KBM-7 (cell line): ENCODE measurements around the gene UFSP1.
A peak's percentile ranks its signal among the peaks of the same experiment; 100 is the strongest.

Experiments
- DNase-seq: peaks from one replicate; pipeline ENCODE4 v3.0.0-alpha.2; 2015
- in situ Hi-C: fragments of 300-500 bp; cut with MboI; formaldehyde crosslinking; loops from 2 replicates; pipeline ENCODE4 v1.14.3; 2020; ENCODE audit warnings: low sequenced_read_pairs, low pct_unique_long_range_greater_than_20kb, mixed read lengths

UFSP1 gene

GRCh38 chr7:100885440-100886141 lies 3.9 kb downstream of the UFSP1 start:
- in situ Hi-C loops, result no loop called here

GRCh38 chr7:100884736-100885439 lies 4.6 kb downstream of the UFSP1 start:
- peak; percentile 72 for DNase-seq
- in situ Hi-C loops, result no loop called here

More at GRCh38 chr7:100885440-100886141, 3.9 kb downstream of the UFSP1 start:
- no peak for DNase-seq

GRCh38 chr7:100882785-100883526 lies 6.6 kb downstream of the UFSP1 start:
- DNase-seq, result no peak
- in situ Hi-C loops, result no loop called here

GRCh38 chr7:100882201-100882600 lies 7.3 kb downstream of the UFSP1 start:
- in situ Hi-C loops, result no loop called here
- DNase-seq, result no peak

- in situ Hi-C loops, result no loop called here
- DNase-seq, result no peak
These were observed 8.4 kb downstream of the UFSP1 start for GRCh38 chr7:100881136-100881535.

GRCh38 chr7:100880645-100881044 lies 8.9 kb downstream of the UFSP1 start:
- in situ Hi-C loops, result no loop called here
- DNase-seq, result no peak

- DNase-seq, result no peak
- in situ Hi-C loops, result no loop called here
These were observed 9.7 kb downstream of the UFSP1 start for GRCh38 chr7:100879685-100880261.

- in situ Hi-C loops, result no loop called here
- DNase-seq, result no peak
These were observed 10.8 kb downstream of the UFSP1 start for GRCh38 chr7:100878685-100879084.

GRCh38 chr7:100878013-100878412 lies 11.5 kb downstream of the UFSP1 start:
- DNase-seq, result no peak
- in situ Hi-C loops, result no loop called here

GRCh38 chr7:100875356-100875751 lies 14.2 kb downstream of the UFSP1 start:
- DNase-seq, result no peak

GRCh38 chr7:100874577-100875355 lies 14.7 kb downstream of the UFSP1 start, which contains the start of gene SRRT:
Gene SRRT, plus strand, starts transcription at chr7:100875103. Its CDS starts 488 bp downstream, at chr7:100875591.
- DNase-seq, result peak; percentile 97
- in situ Hi-C loops, result no loop called here

More at GRCh38 chr7:100875356-100875751, 14.2 kb downstream of the UFSP1 start:
- in situ Hi-C loops, result no loop called here

GRCh38 chr7:100874300-100874576 lies 15.3 kb downstream of the UFSP1 start:
- in situ Hi-C loops, result no loop called here
- DNase-seq, result no peak

- in situ Hi-C loops, result no loop called here
These were observed 15.8 kb downstream of the UFSP1 start for GRCh38 chr7:100873599-100874299.

GRCh38 chr7:100867776-100868485 lies 21.6 kb downstream of the UFSP1 start:
- DNase-seq, result no peak
- in situ Hi-C loops, result no loop called here

More at GRCh38 chr7:100873599-100874299, 15.8 kb downstream of the UFSP1 start:
- no peak for DNase-seq

GRCh38 chr7:100867040-100867775 lies 22.3 kb downstream of the UFSP1 start, which contains the start of gene TRIP6:
Gene TRIP6, plus strand, starts transcription at chr7:100867387. Its CDS starts 111 bp downstream, at chr7:100867498.
- in situ Hi-C loops, result no loop called here
- peak; percentile 88 for DNase-seq

- no peak for DNase-seq
- in situ Hi-C loops, result no loop called here
These were observed 22.8 kb downstream of the UFSP1 start for GRCh38 chr7:100866729-100867039.
